ENCODE measurements around the gene MAN2A1.

DNA sequence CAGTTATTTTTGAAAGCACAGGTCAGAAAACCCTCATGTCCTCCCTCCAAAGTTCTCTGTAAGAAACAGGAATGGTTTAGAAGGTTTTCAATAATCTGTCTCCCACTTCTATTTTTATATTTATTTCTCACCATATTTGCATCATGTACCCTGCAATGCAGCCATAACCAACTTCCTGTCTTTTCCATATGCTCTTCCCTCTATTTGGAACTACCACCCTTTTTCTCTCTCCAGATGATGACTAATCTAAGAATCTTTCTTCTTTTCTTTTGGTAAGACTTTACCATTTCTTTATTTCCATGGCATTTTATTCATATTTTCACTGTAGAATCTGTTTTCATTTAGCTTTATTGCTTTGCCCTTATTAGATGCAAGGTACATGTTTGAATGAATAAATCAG lies 33.9 kb downstream of the MAN2A1 start:
- TF ChIP-seq, protein P1, sequence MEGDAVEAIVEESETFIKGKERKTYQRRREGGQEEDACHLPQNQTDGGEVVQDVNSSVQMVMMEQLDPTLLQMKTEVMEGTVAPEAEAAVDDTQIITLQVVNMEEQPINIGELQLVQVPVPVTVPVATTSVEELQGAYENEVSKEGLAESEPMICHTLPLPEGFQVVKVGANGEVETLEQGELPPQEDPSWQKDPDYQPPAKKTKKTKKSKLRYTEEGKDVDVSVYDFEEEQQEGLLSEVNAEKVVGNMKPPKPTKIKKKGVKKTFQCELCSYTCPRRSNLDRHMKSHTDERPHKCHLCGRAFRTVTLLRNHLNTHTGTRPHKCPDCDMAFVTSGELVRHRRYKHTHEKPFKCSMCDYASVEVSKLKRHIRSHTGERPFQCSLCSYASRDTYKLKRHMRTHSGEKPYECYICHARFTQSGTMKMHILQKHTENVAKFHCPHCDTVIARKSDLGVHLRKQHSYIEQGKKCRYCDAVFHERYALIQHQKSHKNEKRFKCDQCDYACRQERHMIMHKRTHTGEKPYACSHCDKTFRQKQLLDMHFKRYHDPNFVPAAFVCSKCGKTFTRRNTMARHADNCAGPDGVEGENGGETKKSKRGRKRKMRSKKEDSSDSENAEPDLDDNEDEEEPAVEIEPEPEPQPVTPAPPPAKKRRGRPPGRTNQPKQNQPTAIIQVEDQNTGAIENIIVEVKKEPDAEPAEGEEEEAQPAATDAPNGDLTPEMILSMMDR (IDR thresholded peaks at IDR 0.05), result no peak
- no peak for TF ChIP-seq POLR2A (IDR thresholded peaks at IDR 0.05)
